Activated CD4-positive, alpha-beta memory T cell treated with anti-CD3 and anti-CD28 coated beads, Interleukin-2, amount 10 ng/mL, durations not matched to agents 7 days and 5 days (primary cell): ENCODE data around the gene TCERG1L. TPM values are rescaled to one million over a fixed set of nuclear protein-coding genes. Genes with fewer than 3 reads are reported as not detected.

Experiments
- CTCF ChIA-PET: fragments of 350-600 bp; sonication (Branson Sonifier 250); formaldehyde crosslinking; loops from one replicate; lab custom pipeline; 2021; ENCODE audit warnings: antibody characterized with exemption, inconsistent platforms; lab: Charles Lee
- POLR2A ChIA-PET: fragments of 350-600 bp; sonication (Branson Sonifier 250); formaldehyde crosslinking; loops from one replicate; lab custom pipeline; 2021; ENCODE audit warnings: antibody characterized with exemption; lab: Charles Lee
- DNase-seq: peaks from one replicate; pipeline ENCODE4 v3.0.0-alpha.2; 2020
- H3K27ac Mint-ChIP-seq: one replicate; pipeline ENCODE4 v1.8.0; 2021; ENCODE audit warnings: mild to moderate bottlenecking, mixed read lengths
- H3K27me3 Mint-ChIP-seq: one replicate; pipeline ENCODE4 v1.8.0; 2021; ENCODE audit warnings: mixed read lengths
- H3K36me3 Mint-ChIP-seq: one replicate; pipeline ENCODE4 v1.8.0; 2021; ENCODE audit warnings: low read depth, mixed read lengths
- H3K4me1 Mint-ChIP-seq: one replicate; pipeline ENCODE4 v1.8.0; 2021; ENCODE audit warnings: mixed read lengths
- H3K4me3 Mint-ChIP-seq: one replicate; pipeline ENCODE4 v1.8.0; 2021; ENCODE audit warnings: mild to moderate bottlenecking, mixed read lengths
- H3K9me3 Mint-ChIP-seq: one replicate; pipeline ENCODE4 v1.8.0; 2021; ENCODE audit warnings: mixed read lengths
- total RNA-seq, 2 experiments: library from RNA; stranded (reverse); gene quantifications; one replicate each; pipeline ENCODE4 v1.2.3, GENCODE V29; 2021

TCERG1L gene
- total RNA-seq, 2 experiments from 2014 or later, result 0.08 TPM; not detected in 1

GRCh38 chr10:131195558-131196159 is 115.9 kb downstream of the TCERG1L start:
- CTCF ChIA-PET, result no interaction called here
- H3K27ac Mint-ChIP-seq, result no peak overlapping the region
- no peaks in the 10 kb centered on the region for H3K27me3 Mint-ChIP-seq
- no peaks in the 10 kb centered on the region for H3K36me3 Mint-ChIP-seq
- POLR2A ChIA-PET, result no interaction called here
- no peak for DNase-seq
- H3K4me3 Mint-ChIP-seq, result no peak overlapping the region
- no peaks in the 10 kb centered on the region for H3K9me3 Mint-ChIP-seq
- no peaks in the 10 kb centered on the region for H3K4me1 Mint-ChIP-seq

- no peak overlapping the region for H3K4me3 Mint-ChIP-seq
- no peaks in the 10 kb centered on the region for H3K4me1 Mint-ChIP-seq
- POLR2A ChIA-PET, result no interaction called here
- no peaks in the 10 kb centered on the region for H3K9me3 Mint-ChIP-seq
- DNase-seq, result no peak
- H3K36me3 Mint-ChIP-seq, result no peaks in the 10 kb centered on the region
- CTCF ChIA-PET, result no interaction called here
- H3K27ac Mint-ChIP-seq, result no peak overlapping the region
- no peaks in the 10 kb centered on the region for H3K27me3 Mint-ChIP-seq
Measured at GRCh38 chr10:131195116-131195515, 116.4 kb downstream of the TCERG1L start.

- Mint-ChIP-seq H3K4me3 (no peak overlapping the region), H3K27me3 (no peaks in the 10 kb centered on the region), H3K9me3 (no peaks in the 10 kb centered on the region), H3K4me1 (no peaks in the 10 kb centered on the region), H3K27ac (no peak overlapping the region), H3K36me3 (no peaks in the 10 kb centered on the region)
- POLR2A ChIA-PET, result no interaction called here
- CTCF ChIA-PET, result no interaction called here
- DNase-seq, result no peak
Measured at GRCh38 chr10:131193923-131194322, 117.6 kb downstream of the TCERG1L start.

DNA sequence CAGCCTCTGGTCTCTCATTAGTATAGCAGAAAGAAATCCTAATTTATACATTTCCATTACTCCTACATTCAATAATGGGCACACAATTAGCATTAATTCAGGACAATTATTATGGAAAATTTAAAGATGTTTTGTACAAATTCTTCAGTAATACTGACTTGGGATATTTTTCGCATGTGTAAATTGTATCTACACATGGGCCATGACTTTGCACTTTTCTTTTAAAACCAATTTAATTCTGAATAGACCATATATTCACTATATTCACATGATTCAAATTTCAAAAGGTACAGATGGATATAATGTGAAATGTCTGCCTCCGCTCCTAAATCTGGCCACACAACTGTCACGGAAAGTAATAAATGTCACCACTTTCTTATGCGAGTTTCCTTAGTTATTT is 123.0 kb downstream of the TCERG1L start:
- Mint-ChIP-seq H3K36me3 (no peaks in the 10 kb centered on the region), H3K4me3 (no peak overlapping the region), H3K27me3 (no peaks in the 10 kb centered on the region), H3K4me1 (no peaks in the 10 kb centered on the region), H3K9me3 (peaks cover 3% of the 10 kb centered on the region), H3K27ac (no peak overlapping the region)
- DNase-seq, result no peak
- POLR2A ChIA-PET, result no interaction called here
- CTCF ChIA-PET, result no interaction called here

- Mint-ChIP-seq H3K9me3 (peaks cover 5% of the 10 kb centered on the region), H3K27me3 (no peaks in the 10 kb centered on the region), H3K36me3 (no peaks in the 10 kb centered on the region), H3K4me1 (no peaks in the 10 kb centered on the region), H3K27ac (no peak overlapping the region), H3K4me3 (no peak overlapping the region)
- DNase-seq, result no peak
- ChIA-PET POLR2A (no interaction called here), CTCF (no interaction called here)
Measured at GRCh38 chr10:131187926-131188325, 123.6 kb downstream of the TCERG1L start.

DNA sequence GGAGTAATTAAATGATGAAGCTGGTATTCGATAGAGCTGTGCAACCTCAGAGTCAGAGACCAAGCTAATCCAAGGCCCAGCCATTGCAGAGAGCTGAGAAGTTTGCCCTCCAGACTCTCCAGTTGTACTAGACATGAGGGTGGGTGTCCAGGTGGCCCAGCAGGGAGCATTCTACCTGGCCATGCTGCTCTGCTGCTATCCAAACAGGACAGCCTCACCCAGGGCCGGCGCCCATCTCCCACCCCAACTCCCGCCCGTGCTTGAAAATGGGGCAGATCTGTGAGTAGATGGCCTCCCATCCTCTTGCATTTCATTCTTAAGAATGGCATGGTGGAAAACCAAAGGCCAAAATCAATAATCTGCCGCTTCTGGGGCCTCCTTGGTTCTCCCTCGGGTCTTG is 124.2 kb downstream of the TCERG1L start:
- Mint-ChIP-seq H3K27me3 (no peaks in the 10 kb centered on the region), H3K9me3 (peaks cover 5% of the 10 kb centered on the region), H3K4me3 (no peak overlapping the region), H3K27ac (no peak overlapping the region), H3K36me3 (no peaks in the 10 kb centered on the region), H3K4me1 (no peaks in the 10 kb centered on the region)
- no peak for DNase-seq
- POLR2A ChIA-PET, result no interaction called here
- CTCF ChIA-PET, result no interaction called here

DNA sequence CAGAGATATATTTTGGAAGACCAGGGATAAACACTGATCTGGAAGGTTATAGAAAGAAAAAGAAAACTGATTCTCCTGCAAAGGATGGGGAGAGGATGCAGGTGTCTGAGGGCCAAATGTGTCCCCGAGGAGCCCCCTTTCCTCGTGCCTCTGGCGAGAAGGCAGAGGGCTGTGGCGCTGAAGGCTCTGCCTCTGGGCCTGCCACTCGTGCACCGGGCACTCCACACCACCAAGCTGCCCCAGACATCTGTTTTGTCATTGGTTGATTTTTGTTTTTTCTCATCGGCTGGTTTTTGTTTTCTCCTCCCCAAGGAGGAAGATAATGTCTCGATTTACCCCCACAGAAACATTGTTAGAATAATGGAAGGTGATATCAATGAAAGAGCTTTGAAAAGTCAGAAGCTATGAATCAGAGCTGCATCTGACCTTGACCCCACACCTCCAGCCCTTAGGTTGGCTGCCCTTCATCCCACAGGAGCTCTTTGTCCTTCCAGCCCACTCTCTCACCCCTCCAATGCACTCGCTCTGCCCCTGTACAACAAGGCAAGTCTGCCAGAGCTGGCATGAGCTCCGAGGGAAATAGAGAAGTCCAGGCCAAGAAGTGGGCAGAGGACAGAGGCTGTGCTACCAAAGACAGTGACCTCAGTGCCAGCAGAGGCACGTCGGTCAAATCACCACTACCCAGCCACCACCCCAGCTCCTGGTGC is 124.8 kb downstream of the TCERG1L start:
- peaks cover 5% of the 10 kb centered on the region for H3K9me3 Mint-ChIP-seq
- no peak overlapping the region for H3K27ac Mint-ChIP-seq
- no peak for DNase-seq
- POLR2A ChIA-PET, result no interaction called here
- H3K4me1 Mint-ChIP-seq, result no peaks in the 10 kb centered on the region
- H3K27me3 Mint-ChIP-seq, result no peaks in the 10 kb centered on the region
- CTCF ChIA-PET, result no interaction called here
- no peak overlapping the region for H3K4me3 Mint-ChIP-seq
- H3K36me3 Mint-ChIP-seq, result no peaks in the 10 kb centered on the region

DNA sequence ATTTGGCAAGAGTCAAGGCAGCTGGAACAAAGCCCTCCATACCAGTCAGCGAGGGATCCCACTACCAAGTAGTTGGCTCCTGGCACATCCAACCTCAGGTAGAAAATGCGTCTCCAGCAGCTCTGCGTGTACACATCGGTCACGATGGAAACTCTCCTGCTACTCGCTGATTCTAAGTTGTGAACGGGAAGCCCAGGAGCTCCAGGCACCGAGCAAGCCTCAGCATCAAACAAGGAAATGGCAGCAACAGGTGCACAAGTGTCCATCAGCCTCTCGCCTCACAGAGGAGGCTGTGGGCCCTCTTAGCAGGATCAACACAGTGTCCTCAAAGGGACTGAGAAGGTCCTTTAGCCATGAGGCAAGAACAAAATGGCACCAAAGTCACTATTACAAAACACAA is 127.0 kb downstream of the TCERG1L start:
- no peaks in the 10 kb centered on the region for H3K4me1 Mint-ChIP-seq
- no peak for DNase-seq
- H3K36me3 Mint-ChIP-seq, result no peaks in the 10 kb centered on the region
- no peak overlapping the region for H3K4me3 Mint-ChIP-seq
- POLR2A ChIA-PET, result no interaction called here
- H3K9me3 Mint-ChIP-seq, result peaks cover 5% of the 10 kb centered on the region
- H3K27me3 Mint-ChIP-seq, result no peaks in the 10 kb centered on the region
- no peak overlapping the region for H3K27ac Mint-ChIP-seq
- CTCF ChIA-PET, result no interaction called here

GRCh38 chr10:131183546-131184045 is 127.9 kb downstream of the TCERG1L start:
- POLR2A ChIA-PET, result no interaction called here
- H3K4me3 Mint-ChIP-seq, result no peak overlapping the region
- CTCF ChIA-PET, result no interaction called here
- no peaks in the 10 kb centered on the region for H3K4me1 Mint-ChIP-seq
- peaks cover 5% of the 10 kb centered on the region for H3K9me3 Mint-ChIP-seq
- H3K27me3 Mint-ChIP-seq, result no peaks in the 10 kb centered on the region
- no peaks in the 10 kb centered on the region for H3K36me3 Mint-ChIP-seq
- DNase-seq, result no peak
- H3K27ac Mint-ChIP-seq, result no peak overlapping the region

GRCh38 chr10:131181456-131181855 is 130.1 kb downstream of the TCERG1L start:
- DNase-seq, result no peak
- peaks cover 5% of the 10 kb centered on the region for H3K9me3 Mint-ChIP-seq
- POLR2A ChIA-PET, result no interaction called here
- H3K36me3 Mint-ChIP-seq, result no peaks in the 10 kb centered on the region
- no peaks in the 10 kb centered on the region for H3K27me3 Mint-ChIP-seq
- CTCF ChIA-PET, result no interaction called here
- no peak overlapping the region for H3K27ac Mint-ChIP-seq
- no peaks in the 10 kb centered on the region for H3K4me1 Mint-ChIP-seq
- no peak overlapping the region for H3K4me3 Mint-ChIP-seq

GRCh38 chr10:131180740-131181415 is 130.6 kb downstream of the TCERG1L start:
- CTCF ChIA-PET, result no interaction called here
- H3K4me1 Mint-ChIP-seq, result no peaks in the 10 kb centered on the region
- peaks cover 5% of the 10 kb centered on the region for H3K9me3 Mint-ChIP-seq
- no peaks in the 10 kb centered on the region for H3K27me3 Mint-ChIP-seq
- H3K36me3 Mint-ChIP-seq, result no peaks in the 10 kb centered on the region
- H3K4me3 Mint-ChIP-seq, result no peak overlapping the region
- POLR2A ChIA-PET, result no interaction called here
- no peak for DNase-seq
- no peak overlapping the region for H3K27ac Mint-ChIP-seq

DNA sequence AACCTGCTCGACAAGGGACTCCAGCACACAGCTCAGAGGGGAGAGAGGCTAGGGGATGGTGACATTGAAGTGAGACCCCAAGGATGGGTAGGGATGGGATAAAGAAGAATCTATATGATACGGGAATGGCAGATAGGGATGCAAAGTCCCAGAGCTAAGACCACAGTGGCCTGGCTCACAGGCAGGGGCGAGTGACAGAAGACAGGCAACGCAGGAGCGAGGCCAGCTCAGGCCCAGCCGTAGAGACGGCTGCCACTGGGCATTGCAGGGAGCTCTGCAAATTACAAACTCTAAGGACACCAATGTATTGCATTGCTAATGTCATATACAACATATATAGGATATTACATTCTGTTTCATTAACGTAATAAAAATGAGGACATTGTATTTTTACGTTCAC is 131.4 kb downstream of the TCERG1L start:
- POLR2A ChIA-PET, result no interaction called here
- Mint-ChIP-seq H3K4me3 (no peak overlapping the region), H3K9me3 (peaks cover 10% of the 10 kb centered on the region), H3K27me3 (no peaks in the 10 kb centered on the region), H3K27ac (no peak overlapping the region), H3K4me1 (no peaks in the 10 kb centered on the region), H3K36me3 (peaks cover 3% of the 10 kb centered on the region)
- CTCF ChIA-PET, result no interaction called here
- no peak for DNase-seq

DNA sequence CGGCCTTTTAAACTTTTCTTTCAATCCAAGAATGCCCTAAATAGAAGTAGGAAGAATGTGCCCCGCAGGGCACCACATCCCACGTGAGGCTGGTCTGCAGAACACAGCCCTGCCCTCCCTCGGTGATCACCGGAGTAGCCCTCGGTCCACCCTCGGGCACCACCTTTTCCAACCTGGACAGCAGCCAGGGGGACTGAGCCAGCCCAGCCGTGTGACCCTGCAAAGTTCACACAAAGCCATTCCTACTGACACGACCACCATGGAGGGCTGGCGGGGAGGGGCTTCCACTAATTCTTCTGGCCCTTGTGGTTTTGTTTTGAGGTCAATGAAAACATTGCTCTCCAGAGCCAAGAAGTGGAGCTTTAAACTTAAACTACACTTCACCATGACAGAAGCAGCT is 132.2 kb downstream of the TCERG1L start:
- ChIA-PET POLR2A (no interaction called here), CTCF (no interaction called here)
- H3K36me3 Mint-ChIP-seq, result peaks cover 3% of the 10 kb centered on the region
- no peak for DNase-seq
- H3K4me3 Mint-ChIP-seq, result no peak overlapping the region
- H3K27ac Mint-ChIP-seq, result no peak overlapping the region
- H3K4me1 Mint-ChIP-seq, result no peaks in the 10 kb centered on the region
- no peaks in the 10 kb centered on the region for H3K27me3 Mint-ChIP-seq
- H3K9me3 Mint-ChIP-seq, result peaks cover 16% of the 10 kb centered on the region
